Suprapubic skin (tissue), 3 donors: ENCODE measurements around the gene CD8B2.

Source experiments
- CTCF ChIP-seq, 2 donors: fragments of 200-600 bp in 1 of 2; fragments of 450-650 bp in 1 of 2; sonication (generic) in 1 of 2; IDR thresholded peaks; one replicate each; pipeline ENCODE4 v1.5.1; 2016 to 2019; ENCODE audit warnings: antibody characterized with exemption in 2 of 2, mild to moderate bottlenecking in 1 of 2, moderate library complexity in 1 of 2
- POLR2A ChIP-seq, 2 donors: fragments of 450-650 bp; IDR thresholded peaks; one replicate each; pipeline ENCODE4 v1.6.1; 2017; ENCODE audit warnings: antibody characterized with exemption in 2 of 2, mild to moderate bottlenecking in 2 of 2, moderate library complexity in 2 of 2

- no peak for TF ChIP-seq POLR2A (IDR thresholded peaks at IDR 0.05)
- no peak for TF ChIP-seq CTCF (IDR thresholded peaks at IDR 0.05)
These were observed 43.7 kb downstream of the CD8B2 start for GRCh38 chr2:106530866-106531265.
